ENCODE measurements around the gene LRRN2.

LRRN2 gene

GRCh38 chr1:204673209-204673608 is 12.3 kb downstream of the LRRN2 start:
- H3K9me3 Mint-ChIP-seq: no peaks in the 10 kb centered on the region
- DNase-seq (ENCODE audit: low spot score in 2 of 2) (no peak), ATAC-seq (ENCODE audit: low read depth) (no peak)
- no peaks in the 10 kb centered on the region for H3K36me3 Mint-ChIP-seq
- H3K27me3 Mint-ChIP-seq: peaks cover 2% of the 10 kb centered on the region
- no peak overlapping the region for H3K4me3 Mint-ChIP-seq
- H3K4me1 Mint-ChIP-seq: no peaks in the 10 kb centered on the region
- no peak overlapping the region for H3K27ac Mint-ChIP-seq

GRCh38 chr1:204672482-204673121 is 12.9 kb downstream of the LRRN2 start:
- Mint-ChIP-seq H3K4me1 (no peaks in the 10 kb centered on the region), H3K27ac (no peak overlapping the region), H3K9me3 (no peaks in the 10 kb centered on the region), H3K36me3 (no peaks in the 10 kb centered on the region), H3K4me3 (no peak overlapping the region), H3K27me3 (peaks cover 2% of the 10 kb centered on the region)
- DNase-seq (ENCODE audit: low spot score in 2 of 2) (no peak), ATAC-seq (ENCODE audit: low read depth) (no peak)

GRCh38 chr1:204672069-204672468 is 13.5 kb downstream of the LRRN2 start:
- Mint-ChIP-seq H3K4me1 (no peaks in the 10 kb centered on the region), H3K4me3 (no peak overlapping the region), H3K27me3 (no peaks in the 10 kb centered on the region), H3K36me3 (no peaks in the 10 kb centered on the region), H3K27ac (no peak overlapping the region), H3K9me3 (no peaks in the 10 kb centered on the region)
- ATAC-seq (ENCODE audit: low read depth) (no peak), DNase-seq (ENCODE audit: low spot score in 2 of 2) (no peak)

DNA sequence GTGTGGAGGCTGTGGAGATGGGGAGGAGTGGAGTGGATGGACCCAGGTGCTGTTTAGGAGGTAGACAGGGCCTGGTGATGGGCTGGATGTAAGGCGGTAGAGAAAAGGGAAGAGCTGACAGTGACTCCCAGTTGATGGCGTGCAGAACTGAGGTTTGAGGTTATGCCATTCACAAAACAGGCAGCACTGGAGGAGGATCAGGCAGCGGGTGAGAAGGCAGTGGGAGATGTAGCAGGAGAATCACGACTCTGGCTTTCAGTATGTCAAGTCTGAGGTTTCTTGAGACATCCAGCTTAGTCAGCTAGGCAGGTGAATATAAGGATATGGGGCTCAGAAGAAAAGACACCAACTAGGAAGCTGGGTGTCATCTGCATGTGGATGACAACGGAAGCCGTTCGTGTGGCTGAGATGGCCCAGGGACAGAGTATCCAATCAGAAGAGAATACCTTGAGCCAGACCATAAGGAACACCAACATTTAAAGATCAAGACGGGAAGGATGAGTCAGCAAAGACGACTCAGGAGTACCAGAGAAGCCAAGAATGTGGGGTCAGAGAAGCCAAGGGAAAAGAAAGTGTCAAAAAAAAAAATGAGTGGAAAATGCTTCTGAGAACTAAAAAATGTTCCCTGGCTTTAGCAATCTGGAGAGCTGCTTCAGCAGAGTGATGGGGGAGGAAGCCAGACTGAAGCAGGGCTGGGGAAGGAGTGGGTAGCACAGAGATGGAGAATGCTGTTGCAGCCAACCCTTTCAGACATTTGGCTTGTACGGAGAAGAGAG is 15.2 kb downstream of the LRRN2 start:
- no peaks in the 10 kb centered on the region for H3K36me3 Mint-ChIP-seq
- H3K4me1 Mint-ChIP-seq: no peaks in the 10 kb centered on the region
- DNase-seq (ENCODE audit: low spot score in 2 of 2) (no peak), ATAC-seq (ENCODE audit: low read depth) (no peak)
- no peaks in the 10 kb centered on the region for H3K9me3 Mint-ChIP-seq
- no peak overlapping the region for H3K4me3 Mint-ChIP-seq
- H3K27me3 Mint-ChIP-seq: no peaks in the 10 kb centered on the region
- H3K27ac Mint-ChIP-seq: no peak overlapping the region

- Mint-ChIP-seq H3K4me3 (no peak overlapping the region), H3K27me3 (peaks cover 4% of the 10 kb centered on the region), H3K9me3 (no peaks in the 10 kb centered on the region), H3K36me3 (peaks cover 1% of the 10 kb centered on the region), H3K4me1 (no peaks in the 10 kb centered on the region), H3K27ac (no peak overlapping the region)
- ATAC-seq (ENCODE audit: low read depth) (no peak), DNase-seq (ENCODE audit: low spot score in 2 of 2) (no peak)
These were observed 16.0 kb downstream of the LRRN2 start for GRCh38 chr1:204669579-204669978.

DNA sequence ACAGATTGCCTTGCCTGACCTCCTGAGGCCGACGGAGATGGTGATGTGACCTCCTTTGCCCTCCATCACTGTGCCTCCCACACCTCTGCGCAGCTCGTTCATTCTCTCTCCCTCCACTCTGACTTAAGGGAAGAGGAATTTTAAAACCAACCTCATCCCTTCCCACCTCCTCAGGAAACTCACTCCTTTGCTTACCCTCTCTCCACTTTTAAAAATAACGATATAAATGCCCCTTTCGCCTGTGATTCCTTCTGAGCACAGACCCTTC is 21.2 kb downstream of the LRRN2 start:
- DNase-seq (ENCODE audit: low spot score in 2 of 2) (no peak), ATAC-seq (ENCODE audit: low read depth) (no peak)
- Mint-ChIP-seq H3K4me1 (no peaks in the 10 kb centered on the region), H3K4me3 (no peak overlapping the region), H3K9me3 (no peaks in the 10 kb centered on the region), H3K27me3 (peaks cover 18% of the 10 kb centered on the region), H3K27ac (no peak overlapping the region), H3K36me3 (peaks cover 1% of the 10 kb centered on the region)

DNA sequence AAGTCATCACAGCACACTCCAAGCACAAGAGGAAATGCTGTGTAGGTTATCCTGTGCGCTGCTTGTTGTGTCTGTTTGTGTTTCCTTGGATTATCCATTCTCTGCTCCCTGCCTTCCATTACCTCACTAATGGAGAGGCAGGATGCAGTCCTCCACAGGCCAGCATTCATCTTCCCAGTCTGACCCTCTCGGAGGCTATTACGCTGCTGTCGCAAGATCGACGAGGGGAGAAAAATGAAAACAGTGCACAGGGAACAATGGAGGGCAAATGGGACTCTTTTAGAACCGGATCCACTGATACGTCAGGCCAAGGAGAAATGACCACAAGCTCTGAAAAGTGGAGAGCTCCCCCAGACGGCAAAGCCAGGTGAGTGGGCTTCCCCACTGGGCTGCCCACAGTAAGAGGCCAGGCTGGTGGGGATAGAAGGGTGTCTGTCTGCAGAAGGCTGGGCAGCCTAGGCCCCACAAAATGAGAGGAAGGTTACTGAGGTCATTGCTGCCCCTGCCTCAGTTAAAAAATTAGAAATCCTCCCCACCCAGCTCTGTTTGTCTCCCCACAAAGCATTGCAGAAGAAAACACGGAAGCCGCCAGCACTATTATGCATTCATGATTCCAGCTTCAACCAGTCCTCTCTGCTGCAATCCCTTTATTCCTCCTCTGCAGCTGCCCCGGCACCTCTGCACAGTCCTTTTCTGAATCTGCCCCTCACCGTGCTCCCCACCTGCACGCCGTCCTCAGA is 21.7 kb downstream of the LRRN2 start:
- ATAC-seq (ENCODE audit: low read depth): no peak
- H3K36me3 Mint-ChIP-seq: peaks cover 1% of the 10 kb centered on the region

DNA sequence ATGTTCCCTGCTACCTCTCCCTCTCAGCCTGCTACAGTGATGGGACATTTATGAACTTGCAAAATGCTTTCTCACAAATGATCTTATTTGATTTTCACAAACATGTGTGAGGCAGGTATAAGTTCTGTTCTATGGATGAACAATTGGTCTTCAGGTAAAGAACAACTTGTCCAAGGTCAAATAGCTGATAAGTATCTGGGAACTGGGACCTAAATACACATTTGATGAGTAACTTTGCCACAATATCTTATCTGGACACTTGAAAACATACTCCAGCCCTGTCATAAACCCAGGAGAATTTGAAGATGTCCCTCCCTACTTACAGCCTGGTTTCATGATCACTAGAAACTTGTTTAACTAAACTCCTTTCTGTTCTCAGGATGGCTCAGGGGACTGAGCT is 23.0 kb downstream of the LRRN2 start:
- Mint-ChIP-seq H3K9me3 (no peaks in the 10 kb centered on the region), H3K4me3 (no peak overlapping the region), H3K27me3 (peaks cover 18% of the 10 kb centered on the region)

More for the DNA sequence above, 21.7 kb downstream of the LRRN2 start:
- Mint-ChIP-seq H3K27me3 (peaks cover 18% of the 10 kb centered on the region), H3K4me3 (no peak overlapping the region), H3K27ac (no peak overlapping the region), H3K4me1 (no peaks in the 10 kb centered on the region), H3K9me3 (no peaks in the 10 kb centered on the region)
- no peak for DNase-seq (ENCODE audit: low spot score in 2 of 2)

GRCh38 chr1:204660509-204660908 is 25.0 kb downstream of the LRRN2 start:
- no peak for DNase-seq (ENCODE audit: low spot score in 2 of 2)
- Mint-ChIP-seq H3K4me1 (no peaks in the 10 kb centered on the region), H3K4me3 (no peak overlapping the region), H3K27ac (no peak overlapping the region), H3K36me3 (peaks cover 1% of the 10 kb centered on the region), H3K9me3 (no peaks in the 10 kb centered on the region), H3K27me3 (peaks cover 21% of the 10 kb centered on the region)
- no peak for ATAC-seq (ENCODE audit: low read depth)

More for the DNA sequence above, 23.0 kb downstream of the LRRN2 start:
- H3K36me3 Mint-ChIP-seq: peaks cover 1% of the 10 kb centered on the region
- DNase-seq (ENCODE audit: low spot score in 2 of 2) (no peak), ATAC-seq (ENCODE audit: low read depth) (no peak)
- H3K4me1 Mint-ChIP-seq: no peaks in the 10 kb centered on the region
- H3K27ac Mint-ChIP-seq: no peak overlapping the region

DNA sequence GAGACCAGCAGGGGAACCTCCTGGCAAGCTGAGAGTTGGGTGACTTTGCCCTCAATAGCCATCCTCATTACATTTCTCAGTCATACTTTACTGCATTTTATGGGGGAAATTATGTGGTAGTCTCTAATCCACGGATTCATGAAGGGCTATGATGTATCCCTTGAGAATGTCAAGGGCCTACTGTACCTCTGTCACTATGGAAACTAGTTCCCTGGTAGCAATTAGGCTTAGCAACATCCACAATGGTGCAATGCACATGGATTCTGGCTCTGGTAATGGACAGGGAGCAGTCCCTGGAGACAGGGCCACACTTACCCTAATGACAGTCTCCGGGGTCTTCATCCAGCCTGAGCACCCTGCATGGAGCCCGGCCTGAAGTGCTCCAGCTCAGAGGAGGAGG is 26.5 kb downstream of the LRRN2 start:
- H3K4me3 Mint-ChIP-seq: no peak overlapping the region
- ATAC-seq (ENCODE audit: low read depth) (no peak), DNase-seq (ENCODE audit: low spot score in 2 of 2) (no peak)
- H3K27me3 Mint-ChIP-seq: peaks cover 15% of the 10 kb centered on the region
- H3K36me3 Mint-ChIP-seq: no peaks in the 10 kb centered on the region
- H3K4me1 Mint-ChIP-seq: no peaks in the 10 kb centered on the region
- no peak overlapping the region for H3K27ac Mint-ChIP-seq
- no peaks in the 10 kb centered on the region for H3K9me3 Mint-ChIP-seq

- no peaks in the 10 kb centered on the region for H3K9me3 Mint-ChIP-seq
- DNase-seq (ENCODE audit: low spot score in 2 of 2) (no peak), ATAC-seq (ENCODE audit: low read depth) (no peak)
- no peak overlapping the region for H3K4me3 Mint-ChIP-seq
- no peaks in the 10 kb centered on the region for H3K36me3 Mint-ChIP-seq
- peaks cover 13% of the 10 kb centered on the region for H3K27me3 Mint-ChIP-seq
- H3K4me1 Mint-ChIP-seq: no peaks in the 10 kb centered on the region
- H3K27ac Mint-ChIP-seq: no peak overlapping the region
These were observed 27.2 kb downstream of the LRRN2 start for GRCh38 chr1:204658295-204658694.

DNA sequence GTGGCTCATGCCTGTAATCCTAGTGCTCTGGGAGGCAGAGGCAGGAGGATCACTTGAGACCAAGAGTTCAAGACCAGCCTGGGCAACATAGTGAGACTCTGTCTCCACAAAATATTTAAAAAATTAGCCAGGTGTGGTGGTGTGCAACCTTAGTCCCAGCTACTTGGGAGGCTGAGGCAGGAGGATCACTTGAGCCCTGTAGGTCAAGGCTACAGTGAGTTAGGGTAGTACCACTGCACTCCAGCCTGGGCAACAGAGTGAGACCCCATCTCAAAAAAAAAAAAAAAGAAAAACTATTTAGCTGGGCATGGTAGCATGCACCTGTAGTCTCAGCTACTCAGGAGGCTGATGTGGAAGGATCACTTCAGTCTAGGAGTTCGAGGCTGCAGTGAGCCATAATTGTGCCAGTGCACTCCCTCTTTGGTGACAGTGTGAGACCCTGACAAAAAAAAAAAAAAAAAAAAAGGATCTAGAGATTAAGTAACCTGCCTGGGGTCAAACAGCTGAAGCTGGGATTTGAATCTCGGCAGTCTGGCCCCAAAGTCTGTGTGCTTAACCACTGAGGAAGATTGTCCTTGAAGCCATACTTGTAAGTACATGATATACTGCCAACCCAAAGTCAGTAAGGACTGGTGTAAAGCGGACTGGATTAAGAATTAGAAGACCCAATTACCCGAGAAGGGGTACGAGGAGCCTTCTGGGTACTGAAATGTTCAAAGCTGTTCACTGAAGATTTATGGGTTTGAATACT is 31.8 kb downstream of the LRRN2 start:
- H3K36me3 Mint-ChIP-seq: no peaks in the 10 kb centered on the region
- H3K27ac Mint-ChIP-seq: no peak overlapping the region
- DNase-seq (ENCODE audit: low spot score in 2 of 2): no peak
- no peak overlapping the region for H3K4me3 Mint-ChIP-seq
- no peak for ATAC-seq (ENCODE audit: low read depth)
- H3K27me3 Mint-ChIP-seq: peaks cover 15% of the 10 kb centered on the region
- H3K4me1 Mint-ChIP-seq: peaks cover 2% of the 10 kb centered on the region
- H3K9me3 Mint-ChIP-seq: no peaks in the 10 kb centered on the region

DNA sequence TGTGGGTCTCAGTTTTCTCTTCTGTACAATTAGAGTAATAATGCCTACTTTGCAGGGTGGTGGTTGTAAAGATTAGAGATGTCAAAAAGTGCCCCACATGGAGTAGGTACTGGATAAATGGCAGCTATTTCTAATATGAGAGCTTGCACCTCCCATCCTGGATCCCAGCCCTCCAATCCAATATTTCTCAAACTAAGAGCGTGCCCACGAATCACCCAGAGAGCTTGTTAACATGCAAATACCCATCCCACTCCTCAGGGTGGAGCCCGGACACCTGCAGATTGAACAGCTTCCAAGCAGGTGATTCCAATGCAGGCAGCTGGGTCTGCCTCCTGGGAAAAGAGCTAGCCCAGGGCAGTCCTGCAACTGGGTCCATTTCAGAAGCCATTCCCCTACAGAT is 33.0 kb downstream of the LRRN2 start:
- no peak for DNase-seq (ENCODE audit: low spot score in 2 of 2)
- Mint-ChIP-seq H3K4me3 (no peak overlapping the region), H3K36me3 (no peaks in the 10 kb centered on the region), H3K27ac (no peak overlapping the region), H3K9me3 (no peaks in the 10 kb centered on the region), H3K4me1 (peaks cover 2% of the 10 kb centered on the region), H3K27me3 (peaks cover 15% of the 10 kb centered on the region)
- ATAC-seq (ENCODE audit: low read depth): no peak

GRCh38 chr1:204651843-204652421 is 33.6 kb downstream of the LRRN2 start:
- Mint-ChIP-seq H3K27ac (no peak overlapping the region), H3K9me3 (no peaks in the 10 kb centered on the region), H3K27me3 (peaks cover 13% of the 10 kb centered on the region), H3K4me3 (no peak overlapping the region), H3K4me1 (peaks cover 5% of the 10 kb centered on the region), H3K36me3 (no peaks in the 10 kb centered on the region)
- DNase-seq (ENCODE audit: low spot score in 2 of 2) (no peak), ATAC-seq (ENCODE audit: low read depth) (no peak)
